MCF 10A (cell line): ENCODE measurements around the gene OPN5. TPM values are rescaled to one million over a fixed set of nuclear protein-coding genes. Genes with fewer than 3 reads are reported as not detected.

Experiments used
- BruUV-seq: library from RNA; stranded (reverse); fragments of 400-500 nt; replicated peaks from 2 replicates; lab custom pipeline; 2021; lab: Mats Ljungman, UMichigan
- CTCF ChIA-PET: fragments of 300-600 bp; sonication (Branson Sonifier 250); formaldehyde crosslinking; extraction: SDS; loops from one replicate; lab custom pipeline; 2021; ENCODE audit warnings: antibody characterized with exemption, inconsistent platforms; lab: Yijun Ruan, JAX
- POLR2A ChIA-PET: fragments of 300-600, 350-650 bp; sonication (Branson Sonifier 250); formaldehyde crosslinking; extraction: SDS; loops from one replicate; lab custom pipeline; 2020; ENCODE audit warnings: antibody characterized with exemption, inconsistent platforms; lab: Yijun Ruan, JAX
- DNase-seq: peaks from one replicate; pipeline ENCODE4 v3.0.0-alpha.2; 2018; ENCODE audit not compliant: unreplicated experiment
- H3K27ac Mint-ChIP-seq: one replicate; pipeline ENCODE4 v1.8.0; 2022; ENCODE audit warnings: mild to moderate bottlenecking, low read depth, mixed read lengths; ENCODE audit not compliant: unreplicated experiment
- H3K27me3 Mint-ChIP-seq: one replicate; pipeline ENCODE4 v1.8.0; 2022; ENCODE audit warnings: mixed read lengths; ENCODE audit not compliant: insufficient read depth, unreplicated experiment
- H3K36me3 Mint-ChIP-seq: one replicate; pipeline ENCODE4 v1.8.0; 2022; ENCODE audit warnings: mild to moderate bottlenecking, moderate library complexity, mixed read lengths; ENCODE audit not compliant: insufficient read depth, unreplicated experiment
- H3K4me1 Mint-ChIP-seq: one replicate; pipeline ENCODE4 v1.8.0; 2022; ENCODE audit warnings: mixed read lengths; ENCODE audit not compliant: insufficient read depth, unreplicated experiment
- H3K4me3 Mint-ChIP-seq: one replicate; pipeline ENCODE4 v1.8.0; 2022; ENCODE audit warnings: mild to moderate bottlenecking, moderate library complexity, mixed read lengths; ENCODE audit not compliant: unreplicated experiment
- H3K9me3 Mint-ChIP-seq: one replicate; pipeline ENCODE4 v1.8.0; 2022; ENCODE audit warnings: mixed read lengths; ENCODE audit not compliant: unreplicated experiment
- intact Hi-C: fragments of 100-400 bp; cut with micrococcal nuclease; formaldehyde crosslinking; loops from 2 replicates; pipeline ENCODE4 v1.14.1; 2022
- total RNA-seq: library from RNA; stranded (reverse); gene quantifications from 2 replicates; pipeline ENCODE4 v1.2.3, GENCODE V29; 2022
- TF ChIP-seq, protein P1 (sequence below): fragments of 200-600 bp; IDR thresholded peaks from one replicate; pipeline ENCODE4 v1.8.0; 2022; ENCODE audit warnings: antibody characterized with exemption, mild to moderate bottlenecking; ENCODE audit not compliant: unreplicated experiment

OPN5 gene
- total RNA-seq, 1 experiment from 2014 or later = not detected

DNA sequence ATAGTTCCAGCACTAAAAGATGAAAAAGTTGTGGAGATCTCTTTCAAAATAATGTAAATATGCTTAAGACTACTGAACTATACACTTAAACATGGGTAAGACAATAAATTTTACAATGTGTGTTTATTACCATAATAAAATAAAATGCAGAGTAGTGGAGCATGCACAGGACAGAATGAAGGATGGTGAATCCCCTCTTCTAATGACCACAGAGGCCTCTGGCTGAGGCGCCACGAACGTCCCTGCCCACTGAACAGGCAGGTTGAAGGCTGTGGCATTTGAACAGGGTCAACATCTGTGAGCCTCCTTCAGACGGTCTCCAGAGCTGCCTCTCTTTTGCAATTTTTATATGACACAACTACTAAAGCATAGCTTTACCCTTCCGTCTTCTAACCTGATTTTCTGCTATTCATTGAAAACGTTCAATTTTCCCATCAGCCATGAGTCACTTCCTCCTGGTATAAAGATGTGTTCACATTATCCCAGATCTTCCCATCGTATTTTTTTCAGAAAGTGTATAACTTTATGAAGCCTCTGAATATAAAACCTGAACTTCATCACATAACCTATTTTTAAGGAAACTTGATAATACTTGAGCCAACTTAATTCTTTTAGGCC lies 45.6 kb upstream of the OPN5 start:
- ChIA-PET POLR2A (no interaction called here), CTCF (interaction anchor here (0.7 to 2.0 kb wide), 2 partner anchors 30 to 105 kb away, joined by 3 to 21 read pairs; no protein-coding TSS in a partner anchor)
- DNase-seq = peak; percentile 19
- Mint-ChIP-seq H3K4me1 (peaks cover 7% of the 10 kb centered on the region), H3K9me3 (no peaks in the 10 kb centered on the region), H3K27me3 (no peaks in the 10 kb centered on the region), H3K36me3 (no peaks in the 10 kb centered on the region), H3K4me3 (no peak overlapping the region), H3K27ac (no peak overlapping the region)
- BruUV-seq = no TSS peak
- intact Hi-C loops = no loop called here
- TF ChIP-seq, protein P1, sequence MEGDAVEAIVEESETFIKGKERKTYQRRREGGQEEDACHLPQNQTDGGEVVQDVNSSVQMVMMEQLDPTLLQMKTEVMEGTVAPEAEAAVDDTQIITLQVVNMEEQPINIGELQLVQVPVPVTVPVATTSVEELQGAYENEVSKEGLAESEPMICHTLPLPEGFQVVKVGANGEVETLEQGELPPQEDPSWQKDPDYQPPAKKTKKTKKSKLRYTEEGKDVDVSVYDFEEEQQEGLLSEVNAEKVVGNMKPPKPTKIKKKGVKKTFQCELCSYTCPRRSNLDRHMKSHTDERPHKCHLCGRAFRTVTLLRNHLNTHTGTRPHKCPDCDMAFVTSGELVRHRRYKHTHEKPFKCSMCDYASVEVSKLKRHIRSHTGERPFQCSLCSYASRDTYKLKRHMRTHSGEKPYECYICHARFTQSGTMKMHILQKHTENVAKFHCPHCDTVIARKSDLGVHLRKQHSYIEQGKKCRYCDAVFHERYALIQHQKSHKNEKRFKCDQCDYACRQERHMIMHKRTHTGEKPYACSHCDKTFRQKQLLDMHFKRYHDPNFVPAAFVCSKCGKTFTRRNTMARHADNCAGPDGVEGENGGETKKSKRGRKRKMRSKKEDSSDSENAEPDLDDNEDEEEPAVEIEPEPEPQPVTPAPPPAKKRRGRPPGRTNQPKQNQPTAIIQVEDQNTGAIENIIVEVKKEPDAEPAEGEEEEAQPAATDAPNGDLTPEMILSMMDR = no peak

DNA sequence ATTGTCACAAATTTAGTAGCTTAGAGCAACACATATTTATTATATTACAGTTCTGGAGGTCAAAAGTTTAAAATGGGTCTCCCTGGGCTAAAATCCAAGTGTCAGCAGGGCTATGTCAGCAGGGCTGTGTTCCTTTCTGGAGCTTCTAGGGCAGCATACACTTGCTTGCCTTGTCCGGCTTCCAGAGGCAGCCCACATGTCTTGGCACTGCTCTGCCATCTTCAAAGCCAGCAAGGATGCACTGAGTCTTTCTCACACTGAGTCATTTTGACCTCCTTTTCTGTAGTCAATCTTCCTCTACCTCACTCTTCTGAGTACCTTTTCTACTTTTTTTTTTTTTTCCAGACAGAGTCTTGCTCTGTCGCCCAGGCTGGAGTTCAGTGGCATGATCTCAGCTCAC lies 44.4 kb upstream of the OPN5 start:
- TF ChIP-seq, protein P1 = no peak
- CTCF ChIA-PET = interaction anchor here (0.8 to 2.0 kb wide), 3 partner anchors 14 to 106 kb away, joined by 3 to 21 read pairs (median 6); no protein-coding TSS in a partner anchor
- POLR2A ChIA-PET = no interaction called here
- Mint-ChIP-seq H3K36me3 (no peaks in the 10 kb centered on the region), H3K27me3 (no peaks in the 10 kb centered on the region), H3K27ac (no peak overlapping the region), H3K9me3 (no peaks in the 10 kb centered on the region), H3K4me1 (peaks cover 12% of the 10 kb centered on the region), H3K4me3 (no peak overlapping the region)
- BruUV-seq = no TSS peak
- intact Hi-C loops = no loop called here
- no peak for DNase-seq

DNA sequence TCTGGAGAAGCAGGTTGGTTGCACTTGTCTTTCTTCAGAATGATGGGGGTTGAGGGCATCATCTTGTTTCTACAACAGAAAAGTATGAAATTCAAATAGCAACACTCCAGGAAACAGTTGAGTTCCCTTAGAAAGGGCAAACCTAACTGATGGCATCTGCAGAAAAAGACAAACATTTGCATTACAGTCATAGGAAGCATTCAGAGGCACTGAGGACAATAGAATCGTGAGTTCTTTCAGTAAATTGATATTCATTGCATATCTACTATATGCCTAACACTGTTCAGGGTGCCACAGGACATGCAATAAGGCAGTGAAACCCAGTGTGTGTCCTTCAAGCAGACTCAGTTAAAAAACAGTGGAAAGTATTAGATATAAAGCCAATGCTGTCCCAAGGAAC lies 41.1 kb upstream of the OPN5 start:
- POLR2A ChIA-PET = no interaction called here
- Mint-ChIP-seq H3K4me3 (no peak overlapping the region), H3K36me3 (no peaks in the 10 kb centered on the region), H3K9me3 (no peaks in the 10 kb centered on the region), H3K4me1 (peaks cover 12% of the 10 kb centered on the region), H3K27ac (no peak overlapping the region), H3K27me3 (no peaks in the 10 kb centered on the region)
- no peak for DNase-seq
- no TSS peak for BruUV-seq
- CTCF ChIA-PET = interaction anchor here (1.8 kb wide), 1 partner anchor 40 kb away, joined by 8 read pairs; no protein-coding TSS in a partner anchor
- TF ChIP-seq, protein P1 = no peak
- intact Hi-C loops = no loop called here

DNA sequence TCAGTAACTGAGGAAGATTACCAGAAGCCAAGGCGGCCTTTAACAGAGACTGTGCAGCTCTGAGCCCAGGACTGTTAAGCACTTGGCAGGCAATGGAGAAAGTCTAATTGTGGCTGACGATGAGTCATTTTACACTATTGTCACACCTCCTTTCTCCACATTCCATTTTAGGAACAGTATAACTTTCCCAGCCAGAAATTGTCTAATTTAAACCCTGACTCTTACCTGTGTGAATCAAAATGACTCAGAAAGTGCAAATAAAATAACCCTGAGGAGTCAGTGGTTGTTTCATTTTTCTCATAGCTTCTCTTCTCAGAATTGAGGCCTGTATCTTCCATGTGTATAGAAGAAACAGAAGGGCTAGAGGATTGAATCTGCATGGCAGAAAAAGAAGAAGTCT lies 40.0 kb upstream of the OPN5 start:
- no TSS peak for BruUV-seq
- ChIA-PET POLR2A (interaction anchor here (0.8 to 2.3 kb wide), 5 partner anchors 9 to 90 kb away, joined by 3 to 10 read pairs (median 4); partner anchors contain the start of gene ADGRF4), CTCF (interaction anchor here (1.0 to 1.8 kb wide), 3 partner anchors 39 to 113 kb away, joined by 3 to 8 read pairs (median 4); no protein-coding TSS in a partner anchor)
- intact Hi-C loops = no loop called here
- Mint-ChIP-seq H3K9me3 (no peaks in the 10 kb centered on the region), H3K4me3 (no peak overlapping the region), H3K27ac (peak overlapping the region; percentile 2), H3K4me1 (peaks cover 12% of the 10 kb centered on the region), H3K27me3 (no peaks in the 10 kb centered on the region), H3K36me3 (no peaks in the 10 kb centered on the region)
- TF ChIP-seq, protein P1 = no peak
- peak; percentile 89 for DNase-seq
